HG02610 (cell line): ENCODE data around the gene LARP1.
A peak's percentile ranks its signal among the peaks of the same experiment; 100 is the strongest.
"Not testable (repeated sequence)": the region's sequence is repeated elsewhere in the genome, so short reads cannot be mapped to it uniquely, and the experiment has no call there.

Source experiments
- ATAC-seq: cut with Tn5 transposase; IDR thresholded peaks from one replicate; pipeline ENCODE4 v1.9.1; 2021; ENCODE audit warnings: mild to moderate bottlenecking, moderate library complexity; ENCODE audit not compliant: unreplicated experiment

The LARP1 gene

GRCh38 chr5:154755361-154756008, at the start of gene LARP1:
LARP1 (plus strand) TSS chr5:154755377; CDS start chr5:154755758, 381 bp downstream.
- peak; percentile 4 for ATAC-seq

DNA sequence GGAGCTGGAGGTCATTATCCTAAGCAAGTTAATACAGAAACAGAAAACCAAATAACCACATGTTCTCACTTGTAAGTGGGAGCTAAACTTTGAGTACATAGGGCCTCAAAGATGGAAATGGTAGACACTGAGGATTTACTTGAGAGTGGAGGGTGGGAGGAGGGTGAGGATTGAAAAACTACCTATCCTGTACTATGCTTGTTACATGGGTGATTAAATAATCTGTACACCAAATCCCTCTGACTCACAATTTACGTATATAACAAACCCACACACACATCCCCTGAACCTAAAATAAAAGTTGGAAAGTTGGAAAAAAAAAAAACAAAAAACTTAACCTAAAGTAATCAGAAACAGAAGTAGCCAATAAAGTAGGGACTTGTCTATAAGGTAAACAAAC, 48.8 kb upstream of the LARP1 start:
- ATAC-seq: no peak

DNA sequence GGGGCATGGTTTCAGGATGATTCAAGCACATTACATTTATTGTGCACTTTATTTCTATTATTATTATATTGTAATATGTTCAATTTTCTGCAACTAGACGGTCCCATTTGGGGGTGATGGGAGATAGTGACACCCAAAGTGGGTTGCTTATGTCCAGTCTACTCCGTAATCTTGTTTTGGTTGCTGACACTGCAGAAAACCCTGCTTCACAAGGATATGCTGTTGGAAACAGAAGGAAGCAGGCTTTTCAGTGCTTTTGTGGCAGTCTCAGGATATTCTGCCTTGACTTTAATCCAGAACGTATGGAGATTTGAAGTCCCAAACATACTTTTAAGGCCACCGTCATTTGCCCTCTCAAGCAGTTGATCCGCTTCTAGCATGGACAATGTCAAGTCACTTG, 47.5 kb upstream of the LARP1 start:
- ATAC-seq: no peak

DNA sequence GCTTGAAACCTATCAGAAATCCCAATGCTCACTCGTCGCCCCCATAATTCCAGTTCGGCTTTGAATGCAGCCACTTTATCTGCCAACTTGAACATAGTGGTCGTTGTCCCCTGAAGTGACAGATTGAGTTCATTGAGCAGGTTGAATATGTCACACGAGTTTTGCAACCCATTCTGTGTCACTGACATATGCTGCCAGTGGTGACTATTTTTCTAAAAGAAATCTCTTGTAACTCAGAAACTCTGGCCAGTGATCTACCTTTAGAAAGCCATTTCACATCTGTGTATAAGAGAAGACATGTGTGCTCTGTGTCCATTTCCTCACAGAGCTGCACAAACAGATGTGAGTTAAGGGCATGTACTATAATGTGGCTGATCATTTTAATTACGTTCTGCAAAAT, 47.0 kb upstream of the LARP1 start:
- ATAC-seq: no peak

DNA sequence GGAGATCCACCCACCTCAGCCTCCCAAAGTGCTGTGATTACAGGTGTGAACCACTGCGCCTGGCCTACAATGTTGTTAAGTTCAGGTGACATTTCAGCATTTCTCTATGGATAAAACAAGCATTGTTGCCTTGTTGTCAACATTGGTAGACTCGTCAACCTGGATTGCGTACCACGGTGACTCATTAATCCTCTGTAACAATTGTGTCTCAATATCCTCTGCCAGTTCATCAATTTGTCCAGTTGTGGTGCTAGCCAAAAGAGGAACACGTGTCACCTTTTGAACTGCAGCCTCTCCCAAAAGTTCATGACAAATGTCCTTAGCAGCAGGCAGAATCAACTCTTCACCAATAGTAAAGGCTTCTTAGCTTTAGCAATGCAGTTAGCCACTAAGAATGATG, 46.3 kb upstream of the LARP1 start:
- no peak for ATAC-seq

- no peak for ATAC-seq
Observed at GRCh38 chr5:154709368-154710305, 45.5 kb upstream of the LARP1 start.

GRCh38 chr5:154712518-154713437, 42.4 kb upstream of the LARP1 start:
- no peak for ATAC-seq

GRCh38 chr5:154713615-154714125, 41.5 kb upstream of the LARP1 start:
- ATAC-seq: no peak

DNA sequence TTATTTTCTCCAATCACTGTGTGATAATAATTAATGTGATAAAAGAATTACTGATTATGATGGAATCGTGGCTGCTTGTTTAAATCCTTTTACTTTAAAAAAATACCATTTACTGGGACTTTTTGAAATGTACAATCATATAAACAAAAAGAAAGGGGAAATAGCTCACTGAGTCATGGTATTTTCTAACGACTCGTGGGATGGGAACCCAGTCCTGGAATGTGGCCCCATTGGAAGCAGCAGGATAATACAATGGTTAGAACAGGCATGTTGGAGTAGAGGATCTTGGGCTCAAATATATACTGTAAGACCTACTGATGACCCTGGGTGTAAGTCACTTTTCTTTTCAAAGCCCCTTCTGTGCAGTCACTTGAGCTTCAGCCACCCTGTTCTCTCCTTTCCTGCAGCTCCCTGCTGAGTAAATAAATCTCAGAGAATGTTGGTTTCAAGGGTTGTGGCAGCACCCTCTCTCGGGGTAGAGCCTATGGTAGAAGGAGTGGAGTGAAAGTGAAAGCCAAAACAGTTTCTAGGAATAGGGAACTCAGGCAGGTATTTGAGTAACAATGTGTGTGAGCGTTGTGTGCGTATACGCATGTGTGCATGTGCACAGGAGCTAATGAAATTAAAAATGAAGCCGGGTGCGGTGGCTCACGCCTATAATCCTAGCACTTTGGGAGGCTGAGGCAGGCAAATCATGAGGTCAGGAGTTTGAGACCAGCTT, 40.8 kb upstream of the LARP1 start:
- peak; percentile 87 for ATAC-seq

DNA sequence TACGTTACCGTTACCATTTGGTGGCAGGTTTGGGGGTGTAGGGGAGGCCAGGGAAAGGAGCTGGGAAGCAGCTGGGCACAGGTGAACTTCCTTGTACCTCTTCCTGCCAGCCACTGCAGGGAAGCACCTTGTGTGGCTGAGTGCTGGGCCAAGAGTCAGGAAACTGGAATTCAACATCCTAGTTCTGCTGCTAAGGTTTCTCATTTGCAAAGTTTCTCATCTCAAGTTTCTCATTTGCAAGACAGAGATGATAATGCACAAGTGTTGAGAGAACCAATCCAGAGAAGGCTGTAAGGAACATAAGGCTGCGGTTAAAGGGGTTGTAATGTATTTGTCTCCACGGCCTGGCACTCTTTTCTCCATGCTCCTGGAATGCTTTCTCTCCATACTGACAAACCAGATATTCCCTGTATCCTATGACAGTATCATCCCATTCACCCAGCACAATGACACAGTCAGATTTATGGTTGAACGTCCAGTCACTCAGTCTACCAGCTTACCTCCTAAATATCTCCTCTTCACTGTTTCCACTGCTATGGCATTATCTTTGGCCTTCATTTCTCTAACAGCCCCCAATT, 33.6 kb upstream of the LARP1 start:
- ATAC-seq: no peak

DNA sequence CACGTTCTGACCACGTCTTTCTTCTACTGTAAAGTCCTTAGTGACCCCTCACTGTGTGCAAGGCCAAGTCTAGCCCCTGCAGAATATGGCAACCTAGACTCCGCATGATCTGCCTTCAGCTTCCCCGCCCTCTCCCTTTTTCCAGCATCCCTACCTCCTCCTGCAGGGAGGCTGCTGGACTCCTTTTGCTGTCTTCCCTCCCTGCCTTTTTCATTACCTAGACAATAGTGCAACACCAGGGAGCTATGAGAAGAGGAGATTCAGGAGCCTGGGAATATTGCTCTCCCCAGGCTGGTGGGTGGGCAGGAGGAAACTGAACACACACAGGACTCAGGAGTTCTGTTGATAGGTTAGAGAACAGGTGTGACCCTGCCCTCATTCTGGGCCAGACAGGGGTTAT, 33.1 kb upstream of the LARP1 start:
- no peak for ATAC-seq

GRCh38 chr5:154722936-154723335, 32.2 kb upstream of the LARP1 start:
- no peak for ATAC-seq

GRCh38 chr5:154723740-154724505, 31.3 kb upstream of the LARP1 start:
- ATAC-seq: no peak

DNA sequence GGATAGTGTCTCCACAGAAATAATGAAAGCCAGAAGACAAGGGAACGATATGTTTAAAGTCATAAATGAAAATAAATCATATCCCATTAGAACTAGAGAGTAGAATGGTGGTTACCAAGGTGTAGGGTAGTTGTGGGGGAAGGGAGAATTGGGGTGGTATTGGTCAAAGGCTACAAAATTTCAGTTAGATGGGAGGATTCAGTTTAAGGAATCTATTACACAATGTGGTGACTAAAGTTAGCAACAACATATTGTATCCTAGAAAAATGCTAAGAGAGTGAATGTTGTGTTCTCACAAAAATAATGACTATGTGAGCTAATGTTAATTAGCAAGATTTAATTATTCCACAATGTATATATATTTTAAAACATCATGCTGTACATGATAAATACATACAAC, 27.8 kb upstream of the LARP1 start:
- no peak for ATAC-seq

GRCh38 chr5:154728939-154729588, 26.1 kb upstream of the LARP1 start:
- no peak for ATAC-seq

DNA sequence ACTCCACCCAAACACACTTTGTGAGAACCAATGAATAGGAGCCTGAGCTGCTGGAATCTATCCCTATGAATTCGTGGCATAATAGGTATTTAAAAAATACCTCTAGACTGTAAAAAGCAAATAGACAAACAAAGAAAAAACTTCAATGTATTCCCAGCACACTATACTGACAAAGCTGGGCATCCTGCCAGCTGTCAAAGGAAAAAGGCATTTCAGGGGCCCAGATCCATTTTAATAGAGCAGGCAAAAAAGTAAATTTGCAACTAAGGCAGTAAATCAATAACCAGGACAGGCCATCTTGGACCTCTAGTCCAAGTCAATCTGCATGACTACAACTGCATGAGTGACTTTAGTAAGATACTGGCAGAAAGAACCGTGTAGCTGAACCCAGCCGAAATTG, 25.6 kb upstream of the LARP1 start:
- no peak for ATAC-seq

DNA sequence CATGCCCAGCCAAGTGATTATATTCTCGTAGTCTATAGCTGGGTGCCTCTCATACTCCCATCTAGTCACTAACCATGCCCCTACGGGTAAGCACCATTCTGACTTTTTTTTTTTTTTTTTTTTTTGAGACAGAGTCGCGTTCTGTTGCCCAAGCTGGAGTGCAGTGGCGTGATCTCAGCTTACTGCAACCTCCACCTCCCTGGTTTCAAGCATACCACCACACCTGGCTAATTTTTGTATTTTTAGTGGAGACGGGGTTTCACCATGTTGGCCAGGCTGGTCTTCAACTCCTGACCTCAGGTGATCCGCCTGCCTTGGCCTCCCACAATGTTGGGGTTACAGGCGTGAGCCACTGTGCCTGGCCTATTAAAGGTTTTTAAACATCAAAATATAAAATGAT, 24.4 kb upstream of the LARP1 start:
- ATAC-seq: not testable (repeated sequence)

DNA sequence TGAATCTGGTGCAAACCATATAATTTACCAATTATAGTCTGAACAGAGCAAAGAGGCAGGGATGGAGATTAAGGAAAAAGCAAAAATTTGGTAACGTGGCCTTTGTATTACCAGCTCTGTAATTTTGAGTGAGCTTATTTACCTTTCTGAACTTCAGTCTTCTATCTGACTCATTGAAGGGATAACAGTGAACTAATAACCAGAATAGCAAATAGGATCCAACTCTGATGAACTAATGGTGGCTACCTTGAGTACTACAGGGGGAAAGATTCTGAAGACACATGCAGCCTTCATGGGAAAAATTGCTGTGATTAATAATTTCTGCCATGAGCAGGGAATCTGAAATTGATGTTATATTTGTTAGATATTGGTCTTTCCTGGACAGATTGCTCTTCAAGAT, 23.0 kb upstream of the LARP1 start:
- ATAC-seq: no peak
